ENCODE data around the gene ZNF326. TPM values are rescaled to one million over a fixed set of nuclear protein-coding genes. Genes with fewer than 3 reads are reported as not detected.

Gene ZNF326
- total and polyA plus RNA-seq, 3 donors from 2014 or later, result 9.5 to 30.2 (median 28.6) TPM

GRCh38 chr1:89957107-89957506, 37.8 kb upstream of the ZNF326 start:
- Histone ChIP-seq H3K27ac (no peak overlapping the region), H3K9me3 (no peaks in the 10 kb centered on the region), H3K36me3 (ENCODE audit: low read depth, missing control alignments) (no peaks in the 10 kb centered on the region), H3K4me3 (no peak overlapping the region), H3K27me3 (no peaks in the 10 kb centered on the region), H3K4me1 (no peaks in the 10 kb centered on the region)
- WGBS, 2 donors, result 48 to 75% methylated on average over 1 of the region's 1 CpG
- TF ChIP-seq POLR2A (IDR thresholded peaks at IDR 0.05) (no peak), CTCF (IDR thresholded peaks at IDR 0.05) (no peak)
- no peak for DNase-seq
- intact Hi-C loops (cut with DNase I; ENCODE audit: low total_unique reads), result no loop called here

DNA sequence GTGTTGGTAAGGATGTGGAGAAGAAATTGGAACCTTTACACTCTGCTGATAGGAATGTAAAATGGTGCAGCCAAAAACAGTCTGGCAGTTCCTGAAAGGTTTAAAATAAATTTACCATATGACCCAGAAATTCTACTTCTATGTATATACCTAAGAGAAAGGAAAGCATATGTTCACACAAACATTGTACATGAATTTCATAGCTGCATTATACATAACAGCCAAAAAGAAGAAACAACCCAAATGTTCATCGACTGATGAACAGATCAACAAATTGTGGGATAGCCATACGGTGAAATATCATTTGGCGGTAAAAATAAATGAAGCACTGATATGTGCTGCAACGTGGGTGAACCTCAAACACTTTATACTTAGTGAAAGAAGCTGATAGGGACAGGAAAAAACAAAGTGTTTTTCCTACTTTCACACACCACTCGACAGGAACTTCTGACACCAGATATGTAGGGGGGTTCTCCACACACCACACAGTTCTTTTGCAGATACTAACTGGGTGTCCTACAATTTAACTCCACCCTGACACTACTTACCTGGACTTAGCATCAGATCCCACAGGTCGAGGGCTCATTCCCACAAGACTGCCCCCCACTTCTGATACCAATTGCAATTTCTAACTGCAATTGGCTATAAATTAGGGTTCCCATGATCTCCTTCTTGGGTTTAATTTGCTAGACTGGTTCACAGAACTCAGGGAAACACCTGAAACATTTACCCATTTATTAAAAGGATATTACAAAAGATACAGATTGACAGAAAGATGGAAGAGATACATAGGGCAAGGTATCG, 35.9 kb upstream of the ZNF326 start:
- Histone ChIP-seq H3K9me3 (no peaks in the 10 kb centered on the region), H3K27ac (no peak overlapping the region), H3K36me3 (ENCODE audit: low read depth, missing control alignments) (no peaks in the 10 kb centered on the region), H3K4me3 (no peak overlapping the region), H3K27me3 (no peaks in the 10 kb centered on the region), H3K4me1 (no peaks in the 10 kb centered on the region)
- WGBS, 2 donors, result 92 to 94% methylated on average over 7 of the region's 7 CpGs
- no peak for TF ChIP-seq POLR2A (IDR thresholded peaks at IDR 0.05)
- DNase-seq, result no peak
- intact Hi-C loops (cut with DNase I; ENCODE audit: low total_unique reads), result no loop called here

GRCh38 chr1:89959719-89960118, 35.2 kb upstream of the ZNF326 start:
- no peaks in the 10 kb centered on the region for H3K36me3 ChIP-seq (ENCODE audit: low read depth, missing control alignments)
- H3K27me3 ChIP-seq, result no peaks in the 10 kb centered on the region
- no peak for DNase-seq
- no peaks in the 10 kb centered on the region for H3K9me3 ChIP-seq
- intact Hi-C loops (cut with DNase I; ENCODE audit: low total_unique reads), result no loop called here
- no peak for TF ChIP-seq POLR2A (IDR thresholded peaks at IDR 0.05)
- no peak for TF ChIP-seq CTCF (IDR thresholded peaks at IDR 0.05)
- H3K4me3 ChIP-seq, result no peak overlapping the region
- no peak overlapping the region for H3K27ac ChIP-seq
- no peaks in the 10 kb centered on the region for H3K4me1 ChIP-seq
- WGBS, 2 donors, result 90 to 100% methylated on average over 2 of the region's 2 CpGs

- Histone ChIP-seq H3K27ac (no peak overlapping the region), H3K27me3 (no peaks in the 10 kb centered on the region), H3K4me1 (no peaks in the 10 kb centered on the region), H3K36me3 (ENCODE audit: low read depth, missing control alignments) (no peaks in the 10 kb centered on the region), H3K9me3 (no peaks in the 10 kb centered on the region), H3K4me3 (no peak overlapping the region)
- intact Hi-C loops (cut with DNase I; ENCODE audit: low total_unique reads), result no loop called here
- no peak for TF ChIP-seq CTCF (IDR thresholded peaks at IDR 0.05)
- TF ChIP-seq POLR2A (IDR thresholded peaks at IDR 0.05), result no peak
- DNase-seq, result no peak
- 75 to 87% methylated on average over 6 of the region's 6 CpGs for WGBS, 2 donors
These were observed 32.7 kb upstream of the ZNF326 start for GRCh38 chr1:89962024-89962741.

DNA sequence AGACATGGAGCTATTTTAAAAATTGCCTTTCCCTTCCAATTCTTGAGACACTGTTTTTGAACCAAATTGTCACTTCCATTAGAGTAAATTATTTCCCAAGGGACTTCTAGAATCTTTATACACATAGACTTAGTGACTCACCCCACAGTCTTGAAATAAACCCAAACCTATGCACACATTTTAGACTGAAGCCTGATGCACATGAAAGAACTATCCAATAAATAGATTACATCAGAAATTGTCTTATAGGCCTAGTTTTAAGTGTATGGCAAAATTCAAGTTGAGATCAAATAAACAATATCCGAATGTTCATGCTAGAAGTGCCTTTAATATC, 32.2 kb upstream of the ZNF326 start:
- Histone ChIP-seq H3K4me1 (no peaks in the 10 kb centered on the region), H3K27ac (no peak overlapping the region), H3K27me3 (no peaks in the 10 kb centered on the region), H3K9me3 (no peaks in the 10 kb centered on the region), H3K4me3 (no peak overlapping the region), H3K36me3 (ENCODE audit: low read depth, missing control alignments) (no peaks in the 10 kb centered on the region)
- intact Hi-C loops (cut with DNase I; ENCODE audit: low total_unique reads), result no loop called here
- TF ChIP-seq CTCF (IDR thresholded peaks at IDR 0.05), result no peak
- no peak for TF ChIP-seq POLR2A (IDR thresholded peaks at IDR 0.05)
- 85 to 89% methylated on average over 1 of the region's 1 CpG for WGBS, 2 donors
- no peak for DNase-seq
